Measurements from ENCODE around the gene SYDE2. TPM values are rescaled to one million over a fixed set of nuclear protein-coding genes. Genes with fewer than 3 reads are reported as not detected.

The SYDE2 gene
- total RNA-seq, 4 donors from 2014 or later = 7.6 to 15.6 (median 10.9) TPM

GRCh38 chr1:85203573-85204171, 2.9 kb upstream of the SYDE2 start:
- no peak for TF ChIP-seq CTCF (IDR thresholded peaks at IDR 0.05; ENCODE audit: low read depth)

DNA sequence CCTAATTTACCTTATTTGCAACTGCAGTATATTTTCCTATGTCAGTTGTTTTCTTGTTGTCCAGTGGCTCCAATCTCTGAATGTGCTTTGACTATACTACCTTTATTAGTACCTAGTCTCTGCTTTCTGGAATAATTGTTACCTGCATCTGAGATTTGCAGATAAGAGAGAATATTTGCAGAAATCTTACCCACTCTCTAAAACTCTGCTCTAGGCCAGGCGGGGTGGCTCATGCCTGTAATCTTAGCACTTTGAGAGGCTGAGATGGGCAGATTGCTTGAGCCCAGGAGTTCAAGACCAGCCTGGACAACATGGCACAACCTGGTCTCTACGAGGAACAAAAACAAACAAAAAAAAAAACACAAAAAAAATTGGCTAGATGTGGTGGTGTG, 2.0 kb upstream of the SYDE2 start:
- TF ChIP-seq CTCF (IDR thresholded peaks at IDR 0.05; ENCODE audit: low read depth) = no peak

DNA sequence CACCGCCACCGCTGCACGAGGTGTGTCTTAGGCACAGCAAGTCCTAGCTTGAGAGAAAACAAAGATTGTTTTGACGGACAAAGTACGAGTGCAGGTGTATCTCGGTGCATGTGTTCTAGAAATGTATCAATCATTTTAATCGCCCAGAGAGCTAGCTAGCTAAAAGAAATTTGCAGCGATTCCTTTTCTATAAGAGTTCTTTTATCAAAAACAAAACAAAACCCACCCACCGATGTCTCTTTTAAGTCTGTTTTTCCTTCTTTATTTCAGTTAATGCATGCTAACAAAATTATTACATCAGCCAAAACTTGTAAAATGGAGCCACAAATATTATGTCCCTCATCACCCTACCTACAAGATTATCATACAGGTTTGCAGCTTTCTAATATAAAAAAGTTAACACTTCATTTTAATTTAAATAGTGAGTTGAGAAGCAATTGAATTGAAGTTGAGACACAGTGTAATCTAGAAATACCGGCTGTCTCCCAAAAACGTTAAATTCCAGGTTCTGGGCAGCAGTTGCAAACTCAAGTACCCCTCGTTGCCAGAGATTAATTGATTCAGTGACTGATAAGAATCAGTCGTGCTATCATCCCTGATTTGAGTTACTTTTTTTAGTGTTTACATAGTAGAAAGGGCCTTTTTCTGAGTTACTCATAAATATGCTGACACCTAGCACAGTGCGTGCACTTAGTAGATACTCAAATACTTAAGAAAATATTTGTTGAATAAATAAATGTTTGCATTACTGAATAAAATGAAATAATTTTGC, 1.5 kb upstream of the SYDE2 start:
- no peak for TF ChIP-seq CTCF (IDR thresholded peaks at IDR 0.05; ENCODE audit: low read depth)

- TF ChIP-seq CTCF (IDR thresholded peaks at IDR 0.05; ENCODE audit: low read depth) = no peak
These were observed 700 bp upstream of the SYDE2 start for GRCh38 chr1:85201340-85202091.

DNA sequence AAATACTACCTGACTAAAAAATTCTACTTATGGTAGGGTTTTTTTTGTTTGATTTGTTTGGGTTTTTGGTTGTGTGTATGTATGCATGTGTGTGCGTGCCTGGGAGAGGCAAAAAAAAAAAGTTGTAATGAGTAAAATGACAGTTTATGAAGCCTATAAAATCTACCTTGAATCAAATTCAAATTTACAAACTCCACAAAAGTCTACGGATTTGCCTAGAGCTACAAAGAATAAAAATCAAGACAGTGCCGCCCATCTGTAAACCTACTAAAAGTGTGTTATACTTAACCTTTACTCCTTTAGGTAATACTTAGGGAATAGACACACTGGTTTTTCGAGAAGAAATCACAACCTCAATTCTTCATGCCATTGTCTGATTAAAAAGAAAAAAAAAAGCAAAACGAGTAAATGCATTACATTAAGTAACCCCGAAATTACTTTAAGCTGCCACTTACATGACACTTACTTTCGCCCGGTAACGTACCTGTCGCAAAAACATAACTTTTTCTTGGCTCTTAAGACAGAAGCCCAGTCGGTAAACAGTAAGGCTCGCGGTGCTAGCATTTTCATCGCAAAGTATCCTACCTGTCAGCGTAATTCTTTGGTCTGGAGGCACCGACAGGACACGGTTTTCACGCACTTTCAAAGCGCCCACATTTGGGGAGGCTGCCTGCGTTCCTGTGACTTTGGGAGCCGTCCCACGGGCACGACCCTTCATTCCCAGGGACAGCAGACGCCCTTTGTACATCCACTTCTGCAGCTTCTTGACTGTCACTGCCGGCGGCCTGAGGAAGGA, 951 bp downstream of the SYDE2 start:
- TF ChIP-seq CTCF (IDR thresholded peaks at IDR 0.05; ENCODE audit: low read depth) = no peak

GRCh38 chr1:85198864-85199263, 2.0 kb downstream of the SYDE2 start:
- no peak for TF ChIP-seq CTCF (IDR thresholded peaks at IDR 0.05; ENCODE audit: low read depth)

Data from subcutaneous adipose tissue (tissue), 4 donors.